ENCODE results near the gene RNF20. TPM values are rescaled to one million over a fixed set of nuclear protein-coding genes. Genes with fewer than 3 reads are reported as not detected.

RNF20 gene
- total and polyA plus RNA-seq, 2 of the 13 experiments (the other 11 are each of a cell fraction or from before 2014, with no cell fraction given), result 12.7 to 37.6 TPM

GRCh38 chr9:101533334-101534204 lies at the start of gene RNF20 (continued):
- TF ChIP-seq ETS1 (CRISPR knock-in tag; IDR thresholded peaks at IDR 0.05) (no peak), ZNF7 (CRISPR knock-in tag; IDR thresholded peaks at IDR 0.05) (no peak), HMGA1 (CRISPR knock-in tag; conservative IDR thresholded peaks at IDR 0.05) (no peak), MAFF (IDR thresholded peaks at IDR 0.05; ENCODE audit: low read depth, low read length) (no peak), HOXA5 (CRISPR knock-in tag; IDR thresholded peaks at IDR 0.05) (no peak), ZBTB43 (CRISPR knock-in tag; conservative IDR thresholded peaks at IDR 0.05) (0 out of 2 replicates have a peak, but pooled peaks have one; percentile 39), E2F1 (CRISPR knock-in tag; IDR thresholded peaks at IDR 0.05) (peak; percentile 84), ZNF768 (CRISPR knock-in tag; IDR thresholded peaks at IDR 0.05) (no peak), ZMAT5 (CRISPR knock-in tag; IDR thresholded peaks at IDR 0.05; ENCODE audit: borderline replicate concordance, low read depth) (no peak), MEIS1 (CRISPR knock-in tag; IDR thresholded peaks at IDR 0.05; ENCODE audit: borderline replicate concordance) (0 out of 2 replicates have a peak, but pooled peaks have one; percentile 34), ZUFSP (CRISPR knock-in tag; IDR thresholded peaks at IDR 0.05; ENCODE audit: borderline replicate concordance) (no peak), ZNF543 (CRISPR knock-in tag; IDR thresholded peaks at IDR 0.05) (no peak), ZSCAN29 (CRISPR knock-in tag; conservative IDR thresholded peaks at IDR 0.05) (no peak; the same call in 1 of the 2 replicates), CENPT (CRISPR knock-in tag; IDR thresholded peaks at IDR 0.05; ENCODE audit: low read depth) (no peak), ZNF430 (CRISPR knock-in tag; IDR thresholded peaks at IDR 0.05) (no peak), SUZ12 (IDR thresholded peaks at IDR 0.05; ENCODE audit: low read depth, low read length) (no peak), ZNF879 (CRISPR knock-in tag; IDR thresholded peaks at IDR 0.05) (no peak), HDAC2 (CRISPR knock-in tag; IDR thresholded peaks at IDR 0.05) (peak; percentile 24; the same call in 1 of the 2 replicates), LRRFIP1 (CRISPR knock-in tag; conservative IDR thresholded peaks at IDR 0.05) (no peak), RFX5 (IDR thresholded peaks at IDR 0.05; ENCODE audit: low read depth, low read length) (peak; percentile 38), KDM4B (CRISPR knock-in tag; IDR thresholded peaks at IDR 0.05) (no peak), SOX5 (CRISPR knock-in tag; IDR thresholded peaks at IDR 0.05; ENCODE audit: borderline replicate concordance) (no peak)

Measured in HepG2 (cell line).